Left lobe of liver (tissue), 2 donors: ENCODE measurements around the gene PCDHGA8. TPM values are rescaled to one million over a fixed set of nuclear protein-coding genes. Genes with fewer than 3 reads are reported as not detected.
A peak's percentile ranks its signal among the peaks of the same experiment; 100 is the strongest.
"Not testable (repeated sequence)": the region's sequence is repeated elsewhere in the genome, so short reads cannot be mapped to it uniquely, and the experiment has no call there.

Source experiments
- ATAC-seq: fragments of 200-7000 bp; cut with Tn5 transposase; one replicate; pipeline ENCODE4 v1.9.1; 2020; ENCODE audit warnings: mild to moderate bottlenecking, moderate library complexity
- DNase-seq: peaks from one replicate; pipeline ENCODE4 v3.0.0-alpha.2; 2020; ENCODE audit warnings: low spot score
- total RNA-seq: library from RNA; stranded (reverse); gene quantifications from one replicate; pipeline ENCODE4 v1.2.1, GENCODE V29; 2021
- donor health status: DM: no; HTN: no; CAD: no; lungs with moderate emphysema.
- donor health status: DM: no; HTN: yes; CAD: no.

PCDHGA8 gene
- total RNA-seq, 1 donor from 2014 or later = 0.35 TPM

DNA sequence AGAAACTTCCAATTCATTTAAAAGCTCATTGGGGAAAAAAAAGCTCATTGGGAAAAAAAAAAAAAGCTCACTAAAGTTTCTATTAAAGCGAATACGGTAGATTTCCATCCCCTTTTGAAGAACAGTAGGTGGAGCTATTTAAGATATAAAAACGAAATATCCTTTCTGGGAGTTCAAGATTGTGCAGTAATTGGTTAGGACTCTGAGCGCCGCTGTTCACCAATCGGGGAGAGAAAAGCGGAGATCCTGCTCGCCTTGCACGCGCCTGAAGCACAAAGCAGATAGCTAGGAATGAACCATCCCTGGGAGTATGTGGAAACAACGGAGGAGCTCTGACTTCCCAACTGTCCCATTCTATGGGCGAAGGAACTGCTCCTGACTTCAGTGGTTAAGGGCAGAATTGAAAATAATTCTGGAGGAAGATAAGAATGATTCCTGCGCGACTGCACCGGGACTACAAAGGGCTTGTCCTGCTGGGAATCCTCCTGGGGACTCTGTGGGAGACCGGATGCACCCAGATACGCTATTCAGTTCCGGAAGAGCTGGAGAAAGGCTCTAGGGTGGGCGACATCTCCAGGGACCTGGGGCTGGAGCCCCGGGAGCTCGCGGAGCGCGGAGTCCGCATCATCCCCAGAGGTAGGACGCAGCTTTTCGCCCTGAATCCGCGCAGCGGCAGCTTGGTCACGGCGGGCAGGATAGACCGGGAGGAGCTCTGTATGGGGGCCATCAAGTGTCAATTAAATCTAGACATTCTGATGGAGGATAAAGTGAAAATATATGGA lies 38.1 kb downstream of the PCDHGA8 start, which contains the start of gene PCDHGA12:
TSS of gene PCDHGA12 (plus strand) at position 176 of the 782 bp plus-strand sequence. CDS start at position 429, 253 bp downstream.
- peak; percentile 68 for ATAC-seq
- no peak for DNase-seq

GRCh38 chr5:141431286-141431685 lies 38.9 kb downstream of the PCDHGA8 start:
- DNase-seq (no peak), ATAC-seq (no peak)

DNA sequence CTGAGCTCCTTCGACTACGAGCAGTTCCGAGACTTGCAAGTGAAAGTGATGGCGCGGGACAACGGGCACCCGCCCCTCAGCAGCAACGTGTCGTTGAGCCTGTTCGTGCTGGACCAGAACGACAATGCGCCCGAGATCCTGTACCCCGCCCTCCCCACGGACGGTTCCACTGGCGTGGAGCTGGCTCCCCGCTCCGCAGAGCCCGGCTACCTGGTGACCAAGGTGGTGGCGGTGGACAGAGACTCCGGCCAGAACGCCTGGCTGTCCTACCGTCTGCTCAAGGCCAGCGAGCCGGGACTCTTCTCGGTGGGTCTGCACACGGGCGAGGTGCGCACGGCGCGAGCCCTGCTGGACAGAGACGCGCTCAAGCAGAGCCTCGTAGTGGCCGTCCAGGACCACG lies 39.9 kb downstream of the PCDHGA8 start:
- not testable (repeated sequence) for ATAC-seq

DNA sequence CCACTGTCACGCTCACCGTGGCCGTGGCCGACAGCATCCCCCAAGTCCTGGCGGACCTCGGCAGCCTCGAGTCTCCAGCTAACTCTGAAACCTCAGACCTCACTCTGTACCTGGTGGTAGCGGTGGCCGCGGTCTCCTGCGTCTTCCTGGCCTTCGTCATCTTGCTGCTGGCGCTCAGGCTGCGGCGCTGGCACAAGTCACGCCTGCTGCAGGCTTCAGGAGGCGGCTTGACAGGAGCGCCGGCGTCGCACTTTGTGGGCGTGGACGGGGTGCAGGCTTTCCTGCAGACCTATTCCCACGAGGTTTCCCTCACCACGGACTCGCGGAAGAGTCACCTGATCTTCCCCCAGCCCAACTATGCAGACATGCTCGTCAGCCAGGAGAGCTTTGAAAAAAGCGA lies 40.3 kb downstream of the PCDHGA8 start:
- DNase-seq, ATAC-seq: not testable (repeated sequence)

More for the DNA sequence above, 39.9 kb downstream of the PCDHGA8 start:
- not testable (repeated sequence) for DNase-seq

DNA sequence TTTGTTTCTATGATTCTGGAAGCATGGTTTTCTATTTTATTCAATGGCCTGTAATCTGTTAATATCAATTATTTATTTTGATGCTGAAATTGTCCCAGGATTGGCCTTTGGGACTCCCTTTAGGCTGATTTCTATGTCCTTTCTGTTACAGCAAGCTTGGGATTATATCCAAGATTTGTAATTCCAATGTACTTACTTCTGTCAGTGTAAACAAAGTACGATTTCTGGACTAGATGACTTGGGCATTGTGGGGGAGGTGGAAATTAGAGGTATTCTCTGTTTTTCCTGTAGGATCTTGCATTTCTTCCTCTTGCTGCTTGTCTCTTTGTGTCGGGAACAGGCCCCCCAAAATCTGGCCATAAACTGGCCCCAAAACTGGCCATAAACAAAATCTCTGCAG lies 41.6 kb downstream of the PCDHGA8 start:
- ATAC-seq (no peak), DNase-seq (no peak)

GRCh38 chr5:141437221-141437620 lies 44.8 kb downstream of the PCDHGA8 start:
- ATAC-seq (no peak), DNase-seq (no peak)

DNA sequence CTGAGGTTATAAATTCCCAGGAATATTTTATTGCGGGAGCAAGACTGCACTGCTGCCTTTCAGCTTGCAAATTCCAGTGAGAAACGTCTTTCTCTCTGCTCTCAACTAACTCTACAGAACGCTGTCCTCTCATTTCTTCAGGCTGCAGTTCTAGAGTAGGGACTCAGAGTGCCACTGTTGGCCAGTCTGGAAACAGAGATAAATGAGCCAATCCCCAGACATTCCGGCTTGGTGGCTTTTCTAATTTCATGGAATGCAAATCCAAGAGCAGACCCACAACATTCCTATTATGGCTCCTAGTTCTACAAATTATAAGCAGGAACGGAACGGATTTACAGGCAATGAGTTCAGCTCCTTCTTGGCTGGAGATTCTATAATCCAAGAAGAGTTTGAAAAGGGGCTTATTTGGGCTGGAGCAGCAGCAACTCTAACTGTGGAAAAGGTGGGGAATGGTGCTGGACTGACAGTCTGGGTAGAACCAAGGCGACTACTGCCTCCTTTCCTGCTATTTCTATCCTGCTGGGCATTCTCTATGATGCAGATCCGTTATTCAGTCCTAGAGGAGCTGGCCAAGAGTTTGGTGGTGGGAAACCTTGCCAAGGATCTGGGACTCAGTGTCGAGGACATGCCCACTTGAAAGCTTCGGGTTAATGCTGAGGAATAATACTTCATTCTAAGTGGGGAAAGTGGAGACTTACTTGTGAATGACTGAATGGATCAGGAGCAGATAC lies 47.1 kb downstream of the PCDHGA8 start:
- ATAC-seq (no peak), DNase-seq (no peak)

- no peak for DNase-seq
- no peak for ATAC-seq
These were observed 47.9 kb downstream of the PCDHGA8 start for GRCh38 chr5:141440341-141440740.

- no peak for DNase-seq
- ATAC-seq = no peak
These were observed 49.2 kb downstream of the PCDHGA8 start for GRCh38 chr5:141441571-141442170.

Other genes starting within 250 kb of the PCDHGA8 start
- 0.10 TPM for gene PCDHB6, start 242.6 kb upstream of the PCDHGA8 start, total RNA-seq
- 0.25 TPM for gene PCDHB7, start 220.0 kb upstream of the PCDHGA8 start, total RNA-seq
- not detected for gene PCDHB8, start 214.8 kb upstream of the PCDHGA8 start, total RNA-seq
- gene PCDHB16, start 210.2 kb upstream of the PCDHGA8 start, total RNA-seq = 0.58 TPM
- gene PCDHB9, start 205.5 kb upstream of the PCDHGA8 start, total RNA-seq = 0.05 TPM
- gene PCDHB10, start 200.3 kb upstream of the PCDHGA8 start, total RNA-seq = 0.28 TPM
- gene PCDHB11, start 193.0 kb upstream of the PCDHGA8 start, total RNA-seq = 0.20 TPM
- 0.28 TPM for gene PCDHB12, start 183.9 kb upstream of the PCDHGA8 start, total RNA-seq
- 0.65 TPM for gene PCDHB13, start 178.7 kb upstream of the PCDHGA8 start, total RNA-seq
- 0.75 TPM for gene PCDHB14, start 169.3 kb upstream of the PCDHGA8 start, total RNA-seq
- 0.38 TPM for gene PCDHB15, start 147.2 kb upstream of the PCDHGA8 start, total RNA-seq
- 0.25 TPM for gene SLC25A2, start 88.6 kb upstream of the PCDHGA8 start, total RNA-seq
- gene TAF7, start 71.8 kb upstream of the PCDHGA8 start, total RNA-seq = 20.6 TPM
- gene PCDHGA1, start 62.1 kb upstream of the PCDHGA8 start, total RNA-seq = 0.10 TPM
- 1.1 TPM for gene PCDHGA2, start 53.9 kb upstream of the PCDHGA8 start, total RNA-seq
- gene PCDHGA3, start 48.8 kb upstream of the PCDHGA8 start, total RNA-seq = 0.60 TPM
- 0.63 TPM for gene PCDHGB1, start 42.5 kb upstream of the PCDHGA8 start, total RNA-seq
- gene PCDHGA4, start 37.6 kb upstream of the PCDHGA8 start, total RNA-seq = 0.53 TPM
- 0.81 TPM for gene PCDHGB2, start 32.6 kb upstream of the PCDHGA8 start, total RNA-seq
- gene PCDHGA5, start 28.5 kb upstream of the PCDHGA8 start, total RNA-seq = 0.35 TPM
- gene PCDHGB3, start 22.4 kb upstream of the PCDHGA8 start, total RNA-seq = 0.83 TPM
- 0.68 TPM for gene PCDHGA6, start 18.7 kb upstream of the PCDHGA8 start, total RNA-seq
- gene PCDHGA7, start 9.9 kb upstream of the PCDHGA8 start, total RNA-seq = 0.33 TPM
- gene PCDHGB4, start 4.9 kb upstream of the PCDHGA8 start, total RNA-seq = 2.2 TPM
- gene PCDHGB5, start 5.3 kb downstream of the PCDHGA8 start, total RNA-seq = 4.2 TPM
- gene PCDHGA9, start 10.1 kb downstream of the PCDHGA8 start, total RNA-seq = 0.65 TPM
- 2.3 TPM for gene PCDHGB6, start 15.4 kb downstream of the PCDHGA8 start, total RNA-seq
- gene PCDHGA10, start 20.4 kb downstream of the PCDHGA8 start, total RNA-seq = 2.2 TPM
- gene PCDHGB7, start 25.0 kb downstream of the PCDHGA8 start, total RNA-seq = 2.0 TPM
- gene PCDHGA11, start 28.4 kb downstream of the PCDHGA8 start, total RNA-seq = 0.68 TPM
- gene PCDHGA12, start 37.9 kb downstream of the PCDHGA8 start, total RNA-seq = 1.0 TPM
- 8.5 TPM for gene PCDHGC3, start 83.3 kb downstream of the PCDHGA8 start, total RNA-seq
- 0.65 TPM for gene PCDHGC4, start 92.4 kb downstream of the PCDHGA8 start, total RNA-seq
- gene PCDHGC5, start 96.4 kb downstream of the PCDHGA8 start, total RNA-seq = 0.40 TPM
- 120 TPM for gene DIAPH1, start 226.4 kb downstream of the PCDHGA8 start, total RNA-seq
- 28.7 TPM for gene HDAC3, start 244.2 kb downstream of the PCDHGA8 start, total RNA-seq
- gene RELL2, start 244.4 kb downstream of the PCDHGA8 start, total RNA-seq = 0.96 TPM